IPS-18a (cell line): ENCODE measurements around the gene WDR18.

Experiments
- H3K27ac ChIP-seq: one replicate; pipeline ENCODE4 v1.5.1; 2013; ENCODE audit warnings: low read length
- H3K27me3 ChIP-seq: one replicate; pipeline ENCODE4 v1.6.1; 2013; ENCODE audit warnings: mild to moderate bottlenecking, low read length; ENCODE audit not compliant: control insufficient read depth, insufficient read depth
- H3K36me3 ChIP-seq: one replicate; pipeline ENCODE4 v1.6.1; 2013; ENCODE audit warnings: low read depth, low read length; ENCODE audit not compliant: control insufficient read depth
- H3K4me1 ChIP-seq: one replicate; pipeline ENCODE4 v1.6.1; 2013; ENCODE audit warnings: low read depth, low read length; ENCODE audit not compliant: control insufficient read depth
- H3K4me3 ChIP-seq: one replicate; pipeline ENCODE4 v1.5.1; 2013; ENCODE audit warnings: low read length
- H3K9ac ChIP-seq: one replicate; pipeline ENCODE4 v1.6.1; 2013; ENCODE audit warnings: mild to moderate bottlenecking, low read length, moderate library complexity
- H3K9me3 ChIP-seq: one replicate; pipeline ENCODE4 v1.6.1; 2013; ENCODE audit warnings: low read depth, low read length; ENCODE audit not compliant: control insufficient read depth

Gene WDR18

DNA sequence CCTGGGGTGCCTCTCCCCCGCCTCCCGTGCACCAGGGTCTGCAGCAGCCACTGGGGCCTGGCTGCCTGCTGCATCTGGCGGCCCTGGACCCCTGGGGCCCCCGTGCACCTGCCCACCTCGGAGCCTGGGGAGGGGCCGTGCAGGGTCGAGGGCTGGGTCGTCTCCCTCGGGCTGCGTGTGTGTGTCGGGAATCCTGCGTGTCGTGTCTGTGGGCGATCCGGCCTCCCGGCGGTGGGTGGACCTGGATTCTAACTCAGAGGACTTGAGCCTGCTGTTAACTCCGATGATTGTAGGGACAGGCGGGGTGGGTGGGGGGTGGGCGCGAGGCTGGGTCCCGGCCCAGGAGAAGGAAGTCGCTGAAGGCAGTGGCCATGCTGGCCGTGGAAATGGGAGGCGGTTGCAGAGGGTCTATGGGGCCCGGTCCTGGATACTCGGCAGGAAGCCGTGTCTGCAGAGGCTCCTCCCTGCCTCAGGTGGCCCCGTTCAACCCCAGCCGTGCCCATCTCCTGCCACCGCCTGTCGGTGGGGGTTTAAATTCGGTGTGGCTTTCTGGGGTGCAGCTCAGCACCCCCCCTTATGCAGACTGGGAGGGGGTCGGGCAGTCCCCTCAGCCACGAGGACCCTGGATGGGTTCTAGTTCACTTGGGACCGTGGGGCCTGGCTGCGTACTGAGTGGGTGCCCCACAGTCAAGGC, 9.4 kb upstream of the WDR18 start:
- Histone ChIP-seq H3K27me3 (no peaks in the 10 kb centered on the region), H3K27ac (no peak overlapping the region), H3K36me3 (peaks cover 9% of the 10 kb centered on the region), H3K9me3 (peaks cover 5% of the 10 kb centered on the region), H3K4me1 (no peaks in the 10 kb centered on the region), H3K9ac (no peak overlapping the region), H3K4me3 (no peak overlapping the region)

DNA sequence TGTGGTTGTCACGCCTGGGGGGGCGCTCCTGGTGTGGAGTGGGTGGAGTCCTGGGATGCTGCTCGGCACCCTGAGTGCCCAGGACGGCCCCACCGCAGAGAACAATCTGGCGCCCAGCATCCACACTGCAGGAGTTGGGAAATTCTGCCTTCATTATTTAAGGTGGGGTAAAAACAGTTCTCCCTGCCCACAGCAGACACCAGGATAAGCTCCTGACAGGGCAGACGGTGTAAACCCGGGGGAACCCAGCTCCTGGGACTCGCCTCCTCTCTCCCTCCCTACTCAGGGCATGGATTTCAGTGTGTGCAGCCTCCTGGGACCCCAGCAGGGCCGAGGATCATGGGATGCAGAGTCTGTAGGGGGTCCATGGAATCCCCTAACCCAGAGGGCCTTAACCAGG, 7.7 kb upstream of the WDR18 start:
- H3K9me3 ChIP-seq, result no peaks in the 10 kb centered on the region
- H3K27ac ChIP-seq, result no peak overlapping the region
- H3K4me1 ChIP-seq, result no peaks in the 10 kb centered on the region
- no peaks in the 10 kb centered on the region for H3K36me3 ChIP-seq
- no peak overlapping the region for H3K9ac ChIP-seq
- no peak overlapping the region for H3K4me3 ChIP-seq
- no peaks in the 10 kb centered on the region for H3K27me3 ChIP-seq

DNA sequence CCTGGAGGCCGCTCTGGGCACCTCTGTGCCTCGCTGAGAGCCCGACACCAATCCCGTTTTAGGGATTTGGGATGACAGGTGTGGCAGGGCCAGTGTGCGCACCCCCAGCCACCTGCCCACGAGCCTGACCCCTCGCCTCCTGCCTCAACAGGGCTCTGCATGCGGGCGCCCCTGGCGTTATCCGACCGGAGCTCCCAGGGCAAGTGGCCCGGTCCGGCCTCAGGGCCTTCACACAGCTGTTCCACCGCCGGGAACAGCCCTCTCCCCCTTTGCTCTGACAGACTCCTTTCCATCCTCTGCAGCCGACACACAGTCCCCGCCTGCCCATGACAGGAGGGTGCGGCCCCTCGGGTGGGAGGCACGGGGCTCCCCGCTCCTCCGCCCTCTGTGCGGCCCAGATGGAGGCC, 7.1 kb upstream of the WDR18 start:
- H3K4me1 ChIP-seq, result no peaks in the 10 kb centered on the region
- H3K9ac ChIP-seq, result no peak overlapping the region
- H3K27me3 ChIP-seq, result no peaks in the 10 kb centered on the region
- no peak overlapping the region for H3K4me3 ChIP-seq
- H3K27ac ChIP-seq, result no peak overlapping the region
- no peaks in the 10 kb centered on the region for H3K36me3 ChIP-seq
- no peaks in the 10 kb centered on the region for H3K9me3 ChIP-seq

DNA sequence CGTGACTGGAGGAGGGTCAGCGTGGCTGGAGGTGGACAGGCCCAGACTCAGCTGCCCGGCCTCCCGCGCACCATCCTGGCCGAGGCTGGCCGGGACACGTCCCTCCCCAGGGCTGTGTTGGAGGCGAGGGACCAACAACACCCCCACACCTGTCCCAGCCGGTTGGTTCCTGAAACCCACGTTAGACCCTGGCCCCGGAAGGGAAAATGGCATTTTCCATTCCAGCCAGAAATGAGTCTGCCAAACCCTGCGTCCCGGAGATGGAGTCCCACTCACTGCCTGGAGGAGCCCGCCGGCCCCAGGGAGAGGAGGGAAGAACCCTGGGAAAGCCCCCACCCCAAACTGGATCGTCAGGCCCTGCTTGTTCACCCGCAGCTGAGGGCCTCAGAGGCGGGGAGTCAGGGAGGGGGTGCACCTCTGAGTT, 4.8 kb upstream of the WDR18 start:
- Histone ChIP-seq H3K36me3 (no peaks in the 10 kb centered on the region), H3K9me3 (no peaks in the 10 kb centered on the region), H3K4me3 (no peak overlapping the region), H3K27me3 (no peaks in the 10 kb centered on the region), H3K4me1 (no peaks in the 10 kb centered on the region), H3K9ac (no peak overlapping the region), H3K27ac (no peak overlapping the region)

DNA sequence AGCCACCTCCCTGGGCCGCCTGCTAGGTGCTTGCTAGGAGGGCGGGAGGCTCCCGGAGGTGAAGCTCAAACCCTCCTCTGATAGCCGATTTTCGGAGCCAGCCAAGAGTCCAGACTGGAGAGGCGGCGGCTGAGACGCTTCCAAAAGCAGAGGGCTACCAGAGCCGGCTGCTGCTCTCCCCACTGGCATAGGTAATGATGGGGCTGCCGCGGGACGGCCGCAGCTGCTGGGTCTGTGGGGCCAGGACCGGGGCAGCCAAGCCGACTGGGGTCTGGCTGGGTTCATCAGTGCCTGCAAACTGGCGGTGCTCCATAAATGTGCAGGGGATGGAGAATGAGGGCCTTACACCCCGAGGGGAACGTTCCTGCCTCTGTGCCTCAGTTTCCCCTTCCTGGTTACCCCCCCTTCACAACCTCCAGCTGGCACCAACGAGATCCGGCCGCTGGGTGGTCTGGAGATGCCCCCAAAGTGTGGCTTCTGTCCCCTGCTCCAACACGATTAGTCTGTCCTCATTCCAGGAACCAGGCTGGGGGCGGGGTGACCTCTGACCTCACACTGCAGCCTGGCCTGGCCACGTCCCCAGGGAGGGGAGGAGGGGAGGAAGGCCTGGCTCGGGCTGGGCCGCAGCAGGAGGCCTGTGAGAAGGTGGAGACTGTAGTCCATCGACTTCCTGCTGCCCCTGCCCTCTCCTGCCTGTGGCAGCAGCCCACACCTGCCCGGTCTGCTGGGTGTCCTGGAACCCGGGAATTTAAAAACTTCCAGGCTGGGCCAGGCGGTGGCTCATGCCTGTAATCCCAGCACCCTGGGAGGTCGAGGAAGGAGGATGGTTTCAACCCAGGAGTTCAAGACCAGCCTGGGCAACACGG, 3.8 kb upstream of the WDR18 start:
- H3K9ac ChIP-seq, result no peak overlapping the region
- no peaks in the 10 kb centered on the region for H3K9me3 ChIP-seq
- H3K4me1 ChIP-seq, result no peaks in the 10 kb centered on the region
- no peak overlapping the region for H3K27ac ChIP-seq
- no peak overlapping the region for H3K4me3 ChIP-seq
- no peaks in the 10 kb centered on the region for H3K27me3 ChIP-seq
- H3K36me3 ChIP-seq, result no peaks in the 10 kb centered on the region

DNA sequence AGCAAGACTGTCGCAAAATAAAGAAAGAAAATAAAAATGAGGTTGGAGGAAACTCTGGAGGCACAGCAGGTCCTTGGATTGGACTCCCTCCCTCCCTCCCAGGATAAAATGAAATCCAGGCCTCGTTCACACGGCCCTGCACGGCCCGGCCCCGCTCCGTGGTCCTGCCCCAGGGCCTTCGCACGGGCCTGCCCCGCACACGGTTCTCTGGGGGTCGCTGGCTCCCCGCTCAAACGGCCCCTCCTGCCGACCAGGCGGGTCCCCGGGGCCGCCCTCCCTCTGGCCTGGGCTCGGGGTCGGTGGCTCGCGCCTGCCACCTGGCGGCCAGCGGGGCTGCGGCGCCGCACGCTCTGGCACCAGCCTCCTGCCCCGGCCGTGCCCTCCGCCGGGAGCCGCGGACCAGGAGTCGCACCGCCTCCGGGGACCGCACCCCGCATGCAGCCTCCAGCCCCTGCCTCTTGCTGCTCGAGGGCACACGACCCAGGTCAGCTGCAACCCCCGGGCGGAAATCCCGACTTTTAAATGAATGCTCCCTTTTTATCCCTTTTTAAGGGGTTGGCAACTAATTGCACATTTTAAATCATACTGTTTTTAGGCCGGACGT, 1.5 kb upstream of the WDR18 start:
- H3K4me3 ChIP-seq, result no peak overlapping the region
- peaks cover 21% of the 10 kb centered on the region for H3K36me3 ChIP-seq
- no peak overlapping the region for H3K9ac ChIP-seq
- no peaks in the 10 kb centered on the region for H3K4me1 ChIP-seq
- no peaks in the 10 kb centered on the region for H3K27me3 ChIP-seq
- H3K9me3 ChIP-seq, result no peaks in the 10 kb centered on the region
- no peak overlapping the region for H3K27ac ChIP-seq

DNA sequence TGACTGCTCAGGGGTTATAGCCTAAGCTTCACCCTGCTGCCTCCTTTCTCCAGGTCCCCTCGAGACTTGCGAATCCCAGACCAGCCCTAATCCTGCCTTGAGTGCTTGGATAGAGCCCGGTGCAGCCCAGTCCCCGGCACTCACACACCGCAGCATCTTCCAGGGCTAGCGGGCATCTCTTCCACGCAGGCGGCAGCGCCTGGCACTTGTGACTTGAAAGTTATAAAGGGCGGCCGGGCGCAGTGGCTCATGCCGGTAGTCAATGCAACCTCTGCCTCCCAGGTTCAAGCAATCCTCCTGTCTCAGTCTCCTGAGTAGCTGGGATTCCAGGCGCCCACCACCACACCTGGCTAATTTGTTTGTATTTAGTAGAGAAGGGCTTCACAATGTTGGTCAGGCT, 1.9 kb downstream of the WDR18 start:
- Histone ChIP-seq H3K36me3 (peaks cover 30% of the 10 kb centered on the region), H3K4me1 (no peaks in the 10 kb centered on the region), H3K9me3 (no peaks in the 10 kb centered on the region), H3K4me3 (no peak overlapping the region), H3K9ac (no peak overlapping the region), H3K27me3 (no peaks in the 10 kb centered on the region), H3K27ac (no peak overlapping the region)

DNA sequence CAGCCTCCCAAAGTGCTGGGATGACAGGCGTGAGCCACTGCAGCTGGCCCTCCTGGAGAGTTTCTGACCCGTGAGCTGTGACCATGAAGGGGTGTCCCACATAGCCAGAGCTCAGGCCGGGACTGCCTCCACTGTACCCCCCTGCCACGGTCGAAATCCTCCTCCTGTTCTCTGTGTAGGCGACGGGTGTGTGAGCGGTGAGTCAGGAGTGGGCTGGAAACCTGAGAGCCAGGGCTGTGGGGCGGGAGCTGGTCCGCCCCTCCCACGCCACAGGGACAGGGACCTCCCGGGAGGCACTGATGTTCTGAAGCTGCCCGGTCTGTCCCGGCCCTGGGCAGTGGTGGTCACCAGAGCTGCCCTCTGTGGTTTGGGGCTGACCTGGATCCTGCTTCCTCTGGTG, 3.9 kb downstream of the WDR18 start:
- H3K9me3 ChIP-seq, result no peaks in the 10 kb centered on the region
- H3K4me1 ChIP-seq, result no peaks in the 10 kb centered on the region
- no peak overlapping the region for H3K9ac ChIP-seq
- H3K4me3 ChIP-seq, result no peak overlapping the region
- peaks cover 30% of the 10 kb centered on the region for H3K36me3 ChIP-seq
- no peaks in the 10 kb centered on the region for H3K27me3 ChIP-seq
- H3K27ac ChIP-seq, result no peak overlapping the region

DNA sequence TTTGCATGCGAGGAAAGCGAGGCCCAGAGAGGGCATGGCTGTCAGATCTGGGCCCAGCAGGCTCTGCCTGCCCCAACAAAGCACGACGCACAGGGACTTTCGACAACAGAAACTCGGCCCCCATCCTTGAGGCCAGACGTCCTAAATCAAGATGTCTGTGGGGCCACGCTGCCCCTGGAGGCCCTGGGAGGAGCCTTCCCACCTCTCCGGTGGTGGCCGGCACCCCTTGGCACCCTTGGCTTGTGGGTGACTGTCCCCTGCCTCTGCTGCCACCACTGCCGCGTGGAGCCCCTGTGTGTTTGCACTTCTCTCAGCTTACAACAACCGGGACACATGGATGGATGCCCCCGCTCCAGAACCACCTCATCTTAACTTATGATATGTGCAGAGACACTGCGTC, 4.4 kb downstream of the WDR18 start:
- no peaks in the 10 kb centered on the region for H3K4me1 ChIP-seq
- no peak overlapping the region for H3K4me3 ChIP-seq
- no peaks in the 10 kb centered on the region for H3K27me3 ChIP-seq
- no peaks in the 10 kb centered on the region for H3K9me3 ChIP-seq
- no peak overlapping the region for H3K9ac ChIP-seq
- H3K36me3 ChIP-seq, result peaks cover 30% of the 10 kb centered on the region
- no peak overlapping the region for H3K27ac ChIP-seq

DNA sequence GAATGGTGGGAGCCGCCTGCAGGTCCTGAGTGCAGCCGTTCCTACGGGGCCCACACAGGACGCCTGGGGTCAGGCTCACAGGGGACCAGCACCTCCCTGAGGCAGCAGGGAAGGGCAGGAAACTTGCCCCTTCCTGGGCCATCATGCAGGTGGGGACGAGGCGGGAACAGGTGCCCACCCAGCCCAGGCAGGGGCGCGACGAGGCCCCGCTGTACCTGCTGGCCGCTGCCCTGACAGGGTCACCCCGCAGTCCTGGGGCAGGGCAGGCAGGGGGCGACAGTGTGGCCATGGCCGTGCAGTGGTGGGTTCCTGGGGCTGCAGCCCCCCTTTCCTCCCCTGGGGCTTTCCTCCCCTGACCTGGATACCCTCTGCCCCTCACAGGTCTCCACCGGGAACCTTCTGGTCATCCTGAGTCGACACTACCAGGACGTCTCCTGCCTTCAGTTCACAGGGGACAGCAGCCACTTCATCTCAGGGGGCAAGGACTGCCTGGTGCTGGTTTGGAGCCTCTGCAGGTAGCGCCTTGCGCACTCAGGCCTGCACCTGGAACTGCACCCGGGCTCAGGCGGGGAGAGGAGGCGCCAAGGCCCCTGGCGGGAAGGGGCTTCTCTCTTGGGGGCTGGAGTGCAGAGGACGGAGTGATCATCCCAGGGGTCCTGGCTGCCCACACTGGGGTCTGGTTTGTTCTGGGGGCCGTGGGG, 5.4 kb downstream of the WDR18 start:
- H3K4me1 ChIP-seq, result no peaks in the 10 kb centered on the region
- H3K27me3 ChIP-seq, result no peaks in the 10 kb centered on the region
- H3K27ac ChIP-seq, result no peak overlapping the region
- no peak overlapping the region for H3K4me3 ChIP-seq
- no peak overlapping the region for H3K9ac ChIP-seq
- H3K9me3 ChIP-seq, result no peaks in the 10 kb centered on the region
- peaks cover 30% of the 10 kb centered on the region for H3K36me3 ChIP-seq

DNA sequence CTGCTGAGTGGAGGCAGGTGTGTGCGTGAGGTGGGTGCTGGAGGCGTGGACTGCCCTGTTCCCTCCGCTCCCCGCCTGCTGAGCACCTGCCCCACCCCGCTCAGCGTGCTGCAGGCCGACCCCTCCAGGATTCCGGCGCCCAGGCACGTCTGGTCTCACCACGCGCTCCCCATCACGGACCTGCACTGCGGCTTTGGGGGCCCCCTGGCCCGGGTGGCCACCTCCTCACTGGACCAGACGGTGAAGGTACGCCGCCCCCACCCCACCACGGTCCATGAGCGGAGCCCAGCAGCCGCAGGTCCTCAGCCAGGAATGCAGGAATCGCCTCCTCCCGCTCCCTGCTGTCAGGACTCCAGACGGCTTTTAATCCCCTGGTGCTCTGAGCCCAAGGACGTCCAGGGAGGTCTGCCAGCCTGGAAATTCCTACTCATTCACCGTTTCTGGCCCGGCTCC, 6.0 kb downstream of the WDR18 start:
- no peak overlapping the region for H3K9ac ChIP-seq
- H3K27me3 ChIP-seq, result no peaks in the 10 kb centered on the region
- H3K9me3 ChIP-seq, result no peaks in the 10 kb centered on the region
- no peaks in the 10 kb centered on the region for H3K4me1 ChIP-seq
- H3K27ac ChIP-seq, result no peak overlapping the region
- H3K4me3 ChIP-seq, result no peak overlapping the region
- H3K36me3 ChIP-seq, result peaks cover 30% of the 10 kb centered on the region
